Osteoblast (primary cell): ENCODE data around the gene IBA57. TPM values are rescaled to one million over a fixed set of nuclear protein-coding genes. Genes with fewer than 3 reads are reported as not detected.

ENCODE experiments used
- DNase-seq: peaks from one replicate; pipeline ENCODE4 v3.0.0; 2011; ENCODE audit warnings: low spot score, mixed read lengths; ENCODE audit not compliant: insufficient read length; ENCODE audit errors: missing footprints
- H2AFZ ChIP-seq: 2 replicates; pipeline ENCODE4 v1.6.0; 2011; ENCODE audit warnings: mild to moderate bottlenecking, low read length
- H3K27ac ChIP-seq: 2 replicates; pipeline ENCODE4 v1.5.1; 2011; ENCODE audit warnings: mild to moderate bottlenecking, low read depth, low read length, moderate library complexity
- H3K27me3 ChIP-seq: 2 replicates; pipeline ENCODE4 v1.6.0; 2012; ENCODE audit warnings: mild to moderate bottlenecking, control low read depth, inconsistent platforms, low read length, moderate library complexity; ENCODE audit not compliant: insufficient read depth
- H3K36me3 ChIP-seq: 2 replicates; pipeline ENCODE4 v1.5.1; 2011; ENCODE audit warnings: mild to moderate bottlenecking, low read length, control low read depth, moderate library complexity; ENCODE audit not compliant: insufficient read depth
- H3K4me1 ChIP-seq: 2 replicates; pipeline ENCODE4 v1.5.1; 2011; ENCODE audit warnings: mild to moderate bottlenecking, low read length, control low read depth, moderate library complexity; ENCODE audit not compliant: insufficient read depth
- H3K4me2 ChIP-seq: 2 replicates; pipeline ENCODE4 v1.6.0; 2011; ENCODE audit warnings: mild to moderate bottlenecking, low read length; ENCODE audit not compliant: insufficient read depth
- H3K4me3 ChIP-seq: fragments of 200-600 bp; sonication (generic); 3 replicates; pipeline ENCODE4 v1.5.1; 2012; ENCODE audit warnings: mild to moderate bottlenecking, low read length, inconsistent platforms; ENCODE audit not compliant: insufficient read depth
- H3K79me2 ChIP-seq: 2 replicates; pipeline ENCODE4 v1.6.0; 2012; ENCODE audit warnings: mild to moderate bottlenecking, low read length, control low read depth, inconsistent platforms; ENCODE audit not compliant: insufficient read depth
- H3K9me3 ChIP-seq: 2 replicates; pipeline ENCODE4 v1.5.1; 2011; ENCODE audit warnings: low read depth, low read length, control low read depth
- H4K20me1 ChIP-seq: 2 replicates; pipeline ENCODE4 v1.6.0; 2012; ENCODE audit warnings: mild to moderate bottlenecking, low read length, control low read depth; ENCODE audit not compliant: insufficient read depth
- total RNA-seq: library from RNA; depleted of rRNA; stranded (reverse); fragments of >200 nt; gene quantifications from 2 replicates; pipeline ENCODE4 v1.2.3, GENCODE V29; 2012
- TF ChIP-seq, protein P1 (sequence below): IDR thresholded peaks from 2 replicates; pipeline ENCODE4 v1.5.1; 2011; ENCODE audit warnings: mild to moderate bottlenecking, low read depth, low read length, moderate library complexity; ENCODE audit errors: extremely low read depth

Gene IBA57
- total RNA-seq, 1 donor = 4.7 TPM

DNA sequence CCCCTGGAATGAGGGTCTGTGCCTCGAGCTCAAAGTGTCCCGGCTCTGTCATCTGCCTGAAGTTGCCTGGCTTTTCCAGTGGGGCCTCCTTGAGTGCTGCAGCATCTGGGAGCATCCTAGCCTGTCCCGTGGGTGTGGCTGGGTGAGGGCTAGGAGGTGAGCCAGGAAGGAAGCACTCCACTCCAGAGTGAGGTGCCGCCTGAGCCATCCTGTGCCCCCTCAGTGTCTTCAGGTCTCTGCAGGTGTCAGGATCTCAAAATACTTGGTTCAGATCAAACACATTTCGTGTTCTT is 11.5 kb downstream of the IBA57 start:
- Histone ChIP-seq H3K9me3 (no peaks in the 10 kb centered on the region), H3K27me3 (no peaks in the 10 kb centered on the region), H3K4me3 (no peak overlapping the region), H2AFZ (no peak overlapping the region), H3K79me2 (peaks cover 10% of the 10 kb centered on the region), H3K4me1 (no peaks in the 10 kb centered on the region), H3K36me3 (no peaks in the 10 kb centered on the region), H3K4me2 (no peak overlapping the region), H4K20me1 (peaks cover 15% of the 10 kb centered on the region), H3K27ac (no peak overlapping the region)
- TF ChIP-seq, protein P1, sequence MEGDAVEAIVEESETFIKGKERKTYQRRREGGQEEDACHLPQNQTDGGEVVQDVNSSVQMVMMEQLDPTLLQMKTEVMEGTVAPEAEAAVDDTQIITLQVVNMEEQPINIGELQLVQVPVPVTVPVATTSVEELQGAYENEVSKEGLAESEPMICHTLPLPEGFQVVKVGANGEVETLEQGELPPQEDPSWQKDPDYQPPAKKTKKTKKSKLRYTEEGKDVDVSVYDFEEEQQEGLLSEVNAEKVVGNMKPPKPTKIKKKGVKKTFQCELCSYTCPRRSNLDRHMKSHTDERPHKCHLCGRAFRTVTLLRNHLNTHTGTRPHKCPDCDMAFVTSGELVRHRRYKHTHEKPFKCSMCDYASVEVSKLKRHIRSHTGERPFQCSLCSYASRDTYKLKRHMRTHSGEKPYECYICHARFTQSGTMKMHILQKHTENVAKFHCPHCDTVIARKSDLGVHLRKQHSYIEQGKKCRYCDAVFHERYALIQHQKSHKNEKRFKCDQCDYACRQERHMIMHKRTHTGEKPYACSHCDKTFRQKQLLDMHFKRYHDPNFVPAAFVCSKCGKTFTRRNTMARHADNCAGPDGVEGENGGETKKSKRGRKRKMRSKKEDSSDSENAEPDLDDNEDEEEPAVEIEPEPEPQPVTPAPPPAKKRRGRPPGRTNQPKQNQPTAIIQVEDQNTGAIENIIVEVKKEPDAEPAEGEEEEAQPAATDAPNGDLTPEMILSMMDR = no peak
- no peak for DNase-seq

DNA sequence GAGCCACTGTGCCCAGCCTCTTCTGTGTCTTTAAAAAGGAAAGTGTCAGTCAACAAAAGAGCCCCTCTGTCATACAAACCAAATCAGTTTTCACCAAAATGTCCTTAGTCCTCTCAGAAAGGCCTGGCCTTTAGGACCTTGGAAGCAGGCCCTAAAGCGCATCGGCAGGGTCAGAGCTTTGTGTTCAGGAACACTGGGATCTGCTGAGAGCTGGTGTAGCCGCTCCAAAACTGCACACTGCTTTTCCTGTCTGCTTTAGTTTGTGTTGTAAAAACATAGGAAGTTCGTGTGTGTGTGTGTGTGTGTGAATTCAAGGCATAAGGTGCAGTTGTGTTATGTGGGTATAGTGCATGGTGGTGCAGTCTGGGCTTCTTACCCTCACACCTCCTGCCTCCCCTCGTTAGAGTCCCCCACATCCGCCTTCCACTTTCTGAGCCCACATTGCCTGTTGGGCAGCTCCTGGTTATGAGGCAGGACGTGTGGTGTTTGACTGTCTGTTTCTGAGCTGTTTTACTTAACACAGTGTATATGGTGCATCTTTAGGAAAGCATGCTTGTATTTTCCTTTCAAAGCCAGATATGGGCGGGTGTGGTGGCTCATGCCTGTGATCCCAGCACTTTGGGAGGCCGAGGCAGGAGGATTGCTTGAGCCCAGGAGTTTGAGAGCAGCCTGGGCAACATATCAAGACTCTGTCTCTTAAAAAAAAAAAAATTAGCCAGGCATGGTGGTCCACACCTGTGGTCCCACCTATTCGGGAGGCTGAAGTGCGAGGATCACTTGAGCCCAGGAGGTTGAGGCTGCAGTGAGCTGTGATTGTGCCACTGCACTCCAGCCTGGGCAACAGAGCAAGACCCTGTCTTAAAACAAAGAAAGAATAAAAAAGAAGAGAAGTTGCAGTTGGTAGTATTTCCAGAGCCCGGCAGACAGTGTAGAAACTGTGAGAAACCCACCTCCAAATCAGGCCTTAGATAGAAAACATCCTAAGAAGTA is 12.4 kb downstream of the IBA57 start:
- Histone ChIP-seq H3K4me3 (no peak overlapping the region), H3K36me3 (no peaks in the 10 kb centered on the region), H4K20me1 (peaks cover 13% of the 10 kb centered on the region), H2AFZ (no peak overlapping the region), H3K4me1 (no peaks in the 10 kb centered on the region), H3K9me3 (no peaks in the 10 kb centered on the region), H3K27me3 (no peaks in the 10 kb centered on the region), H3K79me2 (peaks cover 4% of the 10 kb centered on the region), H3K27ac (no peak overlapping the region), H3K4me2 (no peak overlapping the region)
- DNase-seq = no peak
- TF ChIP-seq, protein P1 = no peak

DNA sequence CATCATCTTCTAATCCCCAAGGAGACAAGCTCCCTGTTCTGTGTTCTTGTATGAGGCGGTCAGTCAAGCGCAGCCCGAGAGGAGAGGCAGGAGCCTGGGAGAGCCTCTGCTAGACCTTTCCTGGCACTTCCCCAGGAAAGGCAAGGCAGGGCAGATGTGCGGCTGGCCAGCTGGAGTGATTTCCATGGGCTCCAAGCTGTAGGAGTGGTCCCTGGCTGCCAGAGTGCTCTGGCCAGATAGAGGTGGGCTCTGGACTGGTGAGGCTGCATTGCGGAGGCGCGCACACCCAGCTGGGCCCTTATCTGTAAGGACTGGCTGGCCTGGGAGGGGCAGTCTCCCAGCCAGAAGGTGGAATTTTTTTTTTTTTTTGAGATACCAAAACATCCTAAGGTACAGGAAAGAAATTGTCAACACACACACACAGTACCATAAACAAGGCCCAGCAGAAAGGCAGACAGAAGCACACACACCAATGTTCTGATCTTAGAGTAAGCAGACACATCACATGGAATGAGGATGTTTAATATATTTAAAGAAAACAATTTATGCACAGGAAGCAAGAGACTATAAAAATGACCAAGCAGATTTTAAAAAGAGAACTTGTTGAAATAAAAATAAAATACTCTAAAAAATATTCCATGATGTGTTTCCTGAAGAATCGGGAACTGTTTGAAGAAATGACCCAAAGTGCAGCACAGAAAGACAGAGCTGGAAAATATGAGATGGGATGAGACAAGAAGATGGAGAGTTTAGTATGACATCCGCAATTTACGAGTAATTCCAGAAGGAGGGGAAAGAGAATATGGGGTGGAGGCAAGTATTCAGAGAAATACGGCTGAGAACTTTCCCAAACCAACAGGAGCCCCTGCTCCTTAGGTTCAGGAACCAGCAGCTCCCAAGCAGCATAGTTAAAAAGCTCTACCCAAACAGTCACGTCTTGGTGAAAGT is 13.4 kb downstream of the IBA57 start:
- TF ChIP-seq, protein P1 = no peak
- no peaks in the 10 kb centered on the region for H3K4me1 ChIP-seq
- no peak overlapping the region for H3K27ac ChIP-seq
- H3K36me3 ChIP-seq = no peaks in the 10 kb centered on the region
- no peaks in the 10 kb centered on the region for H3K27me3 ChIP-seq
- no peak overlapping the region for H2AFZ ChIP-seq
- no peak overlapping the region for H3K4me2 ChIP-seq
- H3K4me3 ChIP-seq = no peak overlapping the region
- no peaks in the 10 kb centered on the region for H3K9me3 ChIP-seq
- no peak for DNase-seq
- H4K20me1 ChIP-seq = peaks cover 6% of the 10 kb centered on the region
- H3K79me2 ChIP-seq = no peaks in the 10 kb centered on the region
